ENCODE measurements around the gene SLC10A1.

DNA sequence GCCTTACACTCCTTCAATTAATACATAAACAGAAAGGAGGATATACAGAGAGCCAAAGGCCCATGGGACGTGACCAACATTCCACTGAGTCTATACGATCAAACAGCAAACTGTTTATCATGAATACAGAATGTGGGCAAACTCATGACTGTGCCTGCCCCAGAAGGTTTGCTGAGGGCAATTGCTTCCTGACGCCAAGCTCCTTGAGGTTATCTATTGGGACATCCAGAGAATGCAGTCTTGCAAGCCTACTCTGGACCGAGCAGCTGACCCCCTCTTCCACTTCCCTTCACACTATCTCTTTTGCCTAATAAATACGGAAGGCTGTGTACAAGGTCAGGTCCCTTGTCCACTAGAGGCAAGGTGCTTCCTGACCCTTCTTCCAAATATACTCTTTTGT lies 18.5 kb upstream of the SLC10A1 start:
- TF ChIP-seq, protein P1, sequence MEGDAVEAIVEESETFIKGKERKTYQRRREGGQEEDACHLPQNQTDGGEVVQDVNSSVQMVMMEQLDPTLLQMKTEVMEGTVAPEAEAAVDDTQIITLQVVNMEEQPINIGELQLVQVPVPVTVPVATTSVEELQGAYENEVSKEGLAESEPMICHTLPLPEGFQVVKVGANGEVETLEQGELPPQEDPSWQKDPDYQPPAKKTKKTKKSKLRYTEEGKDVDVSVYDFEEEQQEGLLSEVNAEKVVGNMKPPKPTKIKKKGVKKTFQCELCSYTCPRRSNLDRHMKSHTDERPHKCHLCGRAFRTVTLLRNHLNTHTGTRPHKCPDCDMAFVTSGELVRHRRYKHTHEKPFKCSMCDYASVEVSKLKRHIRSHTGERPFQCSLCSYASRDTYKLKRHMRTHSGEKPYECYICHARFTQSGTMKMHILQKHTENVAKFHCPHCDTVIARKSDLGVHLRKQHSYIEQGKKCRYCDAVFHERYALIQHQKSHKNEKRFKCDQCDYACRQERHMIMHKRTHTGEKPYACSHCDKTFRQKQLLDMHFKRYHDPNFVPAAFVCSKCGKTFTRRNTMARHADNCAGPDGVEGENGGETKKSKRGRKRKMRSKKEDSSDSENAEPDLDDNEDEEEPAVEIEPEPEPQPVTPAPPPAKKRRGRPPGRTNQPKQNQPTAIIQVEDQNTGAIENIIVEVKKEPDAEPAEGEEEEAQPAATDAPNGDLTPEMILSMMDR (IDR thresholded peaks at IDR 0.05) = no peak
- no peak for TF ChIP-seq POLR2A (IDR thresholded peaks at IDR 0.05)
- TF ChIP-seq POLR2AphosphoS5 (IDR thresholded peaks at IDR 0.05) = no peak

Measured in stomach (tissue), 4 donors.